Upper lobe of left lung (tissue), 4 donors: ENCODE results near the gene PM20D2.
"Not testable (repeated sequence)": the region's sequence is repeated elsewhere in the genome, so short reads cannot be mapped to it uniquely, and the experiment has no call there.

Experiments
- EP300 ChIP-seq, 4 donors: sonication (generic); formaldehyde crosslinking; IDR thresholded peaks; one replicate each; pipeline ENCODE4 v1.5.1; 2017; ENCODE audit warnings: antibody characterized with exemption in 4 of 4, control low read depth in 2 of 4
- POLR2A ChIP-seq, 4 donors: fragments of 450-650 bp; IDR thresholded peaks; one replicate each; pipeline ENCODE4 v1.5.1; 2016 to 2017; ENCODE audit warnings: antibody characterized with exemption in 4 of 4, mild to moderate bottlenecking in 2 of 4
- POLR2AphosphoS5 ChIP-seq, 2 donors: sonication (generic); formaldehyde crosslinking; IDR thresholded peaks; one replicate each; pipeline ENCODE4 v1.5.1; 2017; ENCODE audit warnings: antibody characterized with exemption in 2 of 2
- TF ChIP-seq, protein P1 (sequence below), 6 experiments: fragments of 450-650 bp in 4 of 6; fragments of 200-600 bp in 2 of 6; sonication (generic) in 2 of 6; IDR thresholded peaks; one replicate each; pipeline ENCODE4 v1.5.1; 2016 to 2019; ENCODE audit warnings: antibody characterized with exemption in 6 of 6

DNA sequence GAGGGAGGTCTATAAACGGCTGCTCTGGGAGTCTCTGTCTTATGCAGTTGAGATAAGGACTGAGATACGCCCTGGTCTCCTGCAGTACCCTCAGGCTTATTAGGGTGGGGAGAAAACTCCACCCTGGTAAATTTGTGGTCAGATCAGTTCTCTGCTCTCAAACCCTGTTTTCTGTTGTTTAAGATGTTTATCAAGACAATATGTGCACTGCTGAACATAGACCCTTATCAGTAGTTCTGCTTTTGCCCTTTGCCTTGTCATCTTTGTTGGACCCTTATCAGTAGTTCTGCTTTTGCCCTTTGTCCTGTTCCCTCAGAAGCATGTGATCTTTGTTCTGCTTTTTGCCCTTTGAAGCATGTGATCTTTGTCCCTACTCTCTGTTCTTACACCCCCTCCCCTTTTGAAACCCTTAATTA, 17.6 kb upstream of the PM20D2 start:
- TF ChIP-seq, protein P1, sequence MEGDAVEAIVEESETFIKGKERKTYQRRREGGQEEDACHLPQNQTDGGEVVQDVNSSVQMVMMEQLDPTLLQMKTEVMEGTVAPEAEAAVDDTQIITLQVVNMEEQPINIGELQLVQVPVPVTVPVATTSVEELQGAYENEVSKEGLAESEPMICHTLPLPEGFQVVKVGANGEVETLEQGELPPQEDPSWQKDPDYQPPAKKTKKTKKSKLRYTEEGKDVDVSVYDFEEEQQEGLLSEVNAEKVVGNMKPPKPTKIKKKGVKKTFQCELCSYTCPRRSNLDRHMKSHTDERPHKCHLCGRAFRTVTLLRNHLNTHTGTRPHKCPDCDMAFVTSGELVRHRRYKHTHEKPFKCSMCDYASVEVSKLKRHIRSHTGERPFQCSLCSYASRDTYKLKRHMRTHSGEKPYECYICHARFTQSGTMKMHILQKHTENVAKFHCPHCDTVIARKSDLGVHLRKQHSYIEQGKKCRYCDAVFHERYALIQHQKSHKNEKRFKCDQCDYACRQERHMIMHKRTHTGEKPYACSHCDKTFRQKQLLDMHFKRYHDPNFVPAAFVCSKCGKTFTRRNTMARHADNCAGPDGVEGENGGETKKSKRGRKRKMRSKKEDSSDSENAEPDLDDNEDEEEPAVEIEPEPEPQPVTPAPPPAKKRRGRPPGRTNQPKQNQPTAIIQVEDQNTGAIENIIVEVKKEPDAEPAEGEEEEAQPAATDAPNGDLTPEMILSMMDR (IDR thresholded peaks at IDR 0.05): not testable (repeated sequence)
- not testable (repeated sequence) for TF ChIP-seq POLR2AphosphoS5, POLR2A, EP300 (IDR thresholded peaks at IDR 0.05)
